ENCODE measurements around the gene UQCRFS1. TPM values are rescaled to one million over a fixed set of nuclear protein-coding genes. Genes with fewer than 3 reads are reported as not detected.
"Not testable (repeated sequence)": the region's sequence is repeated elsewhere in the genome, so short reads cannot be mapped to it uniquely, and the experiment has no call there.

Gene UQCRFS1
- 51.5 and 63.2 TPM in 2 replicates for total RNA-seq (2014; rRNA removed; shearing (Covaris generic))

- peak; percentile 92 for DNase-seq (ENCODE audit: low read depth)
These were observed at the start of gene UQCRFS1 for GRCh38 chr19:29212648-29213573. UQCRFS1 (minus strand) TSS chr19:29213151; CDS start chr19:29213118, 33 bp downstream.

GRCh38 chr19:29262085-29262484 is 49.1 kb upstream of the UQCRFS1 start:
- no peak for DNase-seq (ENCODE audit: low read depth)

- peak; percentile 35 for DNase-seq (ENCODE audit: low read depth)
These were observed 47.7 kb upstream of the UQCRFS1 start for GRCh38 chr19:29260477-29261317.

GRCh38 chr19:29259867-29260281 is 46.9 kb upstream of the UQCRFS1 start:
- no peak for DNase-seq (ENCODE audit: low read depth)

- peak; percentile 15 for DNase-seq (ENCODE audit: low read depth)
These were observed 46.2 kb upstream of the UQCRFS1 start for GRCh38 chr19:29259153-29259552.

GRCh38 chr19:29256516-29256915 is 43.6 kb upstream of the UQCRFS1 start:
- no peak for DNase-seq (ENCODE audit: low read depth)

- DNase-seq (ENCODE audit: low read depth), result no peak
These were observed 43.0 kb upstream of the UQCRFS1 start for GRCh38 chr19:29255912-29256311.

- DNase-seq (ENCODE audit: low read depth), result no peak
These were observed 42.1 kb upstream of the UQCRFS1 start for GRCh38 chr19:29255006-29255405.

GRCh38 chr19:29249798-29250197 is 36.8 kb upstream of the UQCRFS1 start:
- not testable (repeated sequence) for DNase-seq (ENCODE audit: low read depth)

GRCh38 chr19:29248332-29248844 is 35.4 kb upstream of the UQCRFS1 start:
- no peak for DNase-seq (ENCODE audit: low read depth)

GRCh38 chr19:29247872-29248271 is 34.9 kb upstream of the UQCRFS1 start:
- DNase-seq (ENCODE audit: low read depth), result no peak

- no peak for DNase-seq (ENCODE audit: low read depth)
These were observed 34.5 kb upstream of the UQCRFS1 start for GRCh38 chr19:29247471-29247870.

- DNase-seq (ENCODE audit: low read depth), result no peak
These were observed 34.1 kb upstream of the UQCRFS1 start for GRCh38 chr19:29247051-29247450.

GRCh38 chr19:29245215-29245614 is 32.3 kb upstream of the UQCRFS1 start:
- DNase-seq (ENCODE audit: low read depth), result peak; percentile 18

- no peak for DNase-seq (ENCODE audit: low read depth)
These were observed 28.4 kb upstream of the UQCRFS1 start for GRCh38 chr19:29241324-29241723.

- no peak for DNase-seq (ENCODE audit: low read depth)
These were observed 26.3 kb upstream of the UQCRFS1 start for GRCh38 chr19:29239213-29239776.

GRCh38 chr19:29233591-29233990 is 20.6 kb upstream of the UQCRFS1 start:
- no peak for DNase-seq (ENCODE audit: low read depth)

- no peak for DNase-seq (ENCODE audit: low read depth)
These were observed 19.4 kb upstream of the UQCRFS1 start for GRCh38 chr19:29232315-29232852.

- DNase-seq (ENCODE audit: low read depth), result not testable (repeated sequence)
These were observed 18.4 kb upstream of the UQCRFS1 start for GRCh38 chr19:29231306-29231705.

GRCh38 chr19:29217616-29218015 is 4.7 kb upstream of the UQCRFS1 start:
- DNase-seq (ENCODE audit: low read depth), result no peak

- DNase-seq (ENCODE audit: low read depth), result no peak
These were observed 3.1 kb upstream of the UQCRFS1 start for GRCh38 chr19:29216021-29216420.

All from M059J (cell line).